Erythroblast (primary cell): ENCODE data around the gene ANKRD18B.
"Not testable (repeated sequence)": the region's sequence is repeated elsewhere in the genome, so short reads cannot be mapped to it uniquely, and the experiment has no call there.

Source experiments
- GATA1 ChIP-seq: IDR thresholded peaks from 2 replicates; pipeline ENCODE4 v1.6.1; 2011; ENCODE audit warnings: low read depth, mild to moderate bottlenecking, control low read depth, low read length, moderate library complexity
- POLR2A ChIP-seq: IDR thresholded peaks from 2 replicates; pipeline ENCODE4 v1.6.1; 2011; ENCODE audit warnings: mild to moderate bottlenecking, low read length

DNA sequence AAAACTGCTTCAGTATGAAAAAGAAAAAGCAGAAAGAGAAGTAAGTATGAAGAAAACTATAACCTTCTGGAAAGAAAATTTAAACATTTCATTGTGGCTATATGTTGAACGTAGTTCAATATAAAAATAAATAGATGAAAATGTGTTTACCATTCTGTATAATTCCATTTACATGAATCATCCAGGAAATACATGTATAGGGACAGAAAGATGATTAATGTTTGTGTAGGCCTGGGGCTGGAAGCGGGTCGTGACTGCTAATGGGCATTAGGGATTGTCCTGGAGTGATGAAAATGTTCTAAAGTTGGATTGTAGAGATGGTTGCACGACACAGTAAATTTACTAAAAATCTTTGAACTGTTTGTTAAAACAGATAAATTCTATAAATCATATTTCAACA is 24.8 kb downstream of the ANKRD18B start:
- TF ChIP-seq POLR2A, GATA1: not testable (repeated sequence)
